Dedifferentiated amniotic fluid mesenchymal stem cell (primary cell): ENCODE measurements around the gene OSBPL1A.

ENCODE experiments used
- DNase-seq: peaks from one replicate; pipeline ENCODE4 v3.0.0-alpha.2; 2016; ENCODE audit errors: extremely low spot score

OSBPL1A gene

DNA sequence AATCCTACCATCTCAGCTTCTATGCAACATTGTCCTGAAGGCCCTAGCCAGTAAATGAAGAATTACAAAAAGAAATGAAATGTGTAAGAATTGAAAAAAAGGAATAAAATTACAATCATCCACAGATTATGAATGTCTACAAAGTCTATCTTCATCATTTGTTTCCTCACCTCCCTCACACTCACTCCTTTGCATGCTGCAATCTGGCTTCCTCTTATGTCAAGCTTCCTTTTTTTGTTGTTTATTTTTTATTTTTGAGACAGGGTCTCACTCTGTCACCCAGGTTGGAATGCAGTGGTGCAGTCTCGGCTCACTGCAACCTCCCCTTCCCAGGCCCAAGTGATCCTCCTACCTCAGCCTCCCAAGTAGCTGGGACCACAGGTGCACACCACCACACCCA lies 129.7 kb downstream of the OSBPL1A start:
- DNase-seq: no peak

DNA sequence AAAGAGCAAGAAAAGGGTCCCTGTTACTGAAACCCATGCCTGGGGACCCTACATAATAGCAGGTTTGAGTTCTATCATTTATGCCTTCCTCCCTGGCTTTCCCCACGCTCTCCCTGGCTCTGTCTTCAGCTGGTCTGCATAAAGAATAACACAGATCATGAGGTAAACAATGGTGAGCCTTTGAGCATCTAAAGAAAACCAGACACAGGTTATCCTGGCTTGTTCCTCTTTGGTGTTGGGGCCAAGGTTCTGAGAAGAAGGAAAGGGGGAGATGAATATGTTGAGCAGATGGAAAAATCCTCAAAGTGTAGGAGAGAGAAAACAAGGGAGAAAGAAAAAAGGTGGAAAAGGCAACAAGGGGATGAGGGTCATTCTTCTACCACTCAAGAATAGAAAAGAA lies 131.5 kb downstream of the OSBPL1A start:
- no peak for DNase-seq

DNA sequence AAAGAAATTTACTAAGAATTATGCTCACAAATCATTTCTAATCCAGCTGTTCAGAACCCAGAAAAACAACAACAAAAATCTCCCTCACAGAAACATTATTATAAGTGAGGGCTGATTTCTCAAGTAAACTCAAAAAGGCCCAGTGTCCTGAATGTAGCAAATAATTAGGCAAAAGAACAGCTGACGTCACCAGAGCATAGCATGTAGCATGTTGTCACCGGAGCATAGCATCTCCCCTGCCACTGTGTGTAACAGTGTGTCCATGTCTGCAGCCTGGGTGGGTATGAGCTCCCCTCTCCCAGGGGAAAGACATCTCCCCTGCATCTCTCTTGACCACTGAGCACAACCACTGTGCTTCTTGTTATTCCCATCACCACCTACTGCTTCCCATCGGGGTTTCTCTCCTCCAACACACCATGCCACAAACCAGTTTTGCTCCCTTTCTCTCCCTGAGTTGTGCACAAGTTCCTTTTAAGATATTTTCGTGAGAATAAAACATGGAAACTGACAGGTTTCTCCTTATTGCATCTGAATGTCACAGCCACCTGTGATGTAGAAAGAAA lies 132.0 kb downstream of the OSBPL1A start:
- no peak for DNase-seq

DNA sequence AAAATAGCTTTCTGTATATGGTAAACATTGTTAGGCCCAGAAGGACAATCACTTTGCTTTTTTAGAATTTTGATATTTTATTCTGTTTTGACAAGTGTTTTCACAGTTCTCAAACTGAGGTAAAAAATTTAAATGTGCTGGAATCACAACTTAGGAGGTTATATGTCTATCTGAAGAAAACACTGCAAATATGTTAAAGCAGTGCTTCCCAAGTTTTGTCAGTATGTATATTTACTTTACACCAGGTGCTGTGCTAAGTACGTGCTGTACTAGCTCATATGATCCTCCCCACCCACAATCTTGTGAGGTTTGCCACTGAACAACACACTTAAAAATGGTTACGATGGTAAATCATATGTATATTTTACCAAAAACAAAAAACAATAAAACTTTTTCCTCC lies 134.6 kb downstream of the OSBPL1A start:
- DNase-seq: no peak

DNA sequence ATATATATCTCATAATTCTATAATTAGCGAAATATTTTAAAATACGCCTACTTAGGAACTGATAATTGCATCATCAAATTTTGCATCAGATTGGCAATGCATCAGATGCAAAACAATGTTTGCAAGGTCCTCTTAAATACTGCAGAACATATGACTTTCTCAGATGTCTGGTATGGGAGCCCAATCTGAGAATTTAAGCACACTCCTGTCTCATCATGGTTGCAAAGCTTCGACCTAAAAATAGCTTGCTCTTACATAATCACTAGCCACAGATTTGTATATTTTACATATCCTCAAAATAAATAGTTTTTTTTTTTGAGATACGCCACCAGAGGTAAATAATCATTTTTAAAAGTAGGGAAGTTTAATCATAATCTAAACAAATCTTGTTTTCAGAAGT lies 135.5 kb downstream of the OSBPL1A start:
- DNase-seq: peak; percentile 28

DNA sequence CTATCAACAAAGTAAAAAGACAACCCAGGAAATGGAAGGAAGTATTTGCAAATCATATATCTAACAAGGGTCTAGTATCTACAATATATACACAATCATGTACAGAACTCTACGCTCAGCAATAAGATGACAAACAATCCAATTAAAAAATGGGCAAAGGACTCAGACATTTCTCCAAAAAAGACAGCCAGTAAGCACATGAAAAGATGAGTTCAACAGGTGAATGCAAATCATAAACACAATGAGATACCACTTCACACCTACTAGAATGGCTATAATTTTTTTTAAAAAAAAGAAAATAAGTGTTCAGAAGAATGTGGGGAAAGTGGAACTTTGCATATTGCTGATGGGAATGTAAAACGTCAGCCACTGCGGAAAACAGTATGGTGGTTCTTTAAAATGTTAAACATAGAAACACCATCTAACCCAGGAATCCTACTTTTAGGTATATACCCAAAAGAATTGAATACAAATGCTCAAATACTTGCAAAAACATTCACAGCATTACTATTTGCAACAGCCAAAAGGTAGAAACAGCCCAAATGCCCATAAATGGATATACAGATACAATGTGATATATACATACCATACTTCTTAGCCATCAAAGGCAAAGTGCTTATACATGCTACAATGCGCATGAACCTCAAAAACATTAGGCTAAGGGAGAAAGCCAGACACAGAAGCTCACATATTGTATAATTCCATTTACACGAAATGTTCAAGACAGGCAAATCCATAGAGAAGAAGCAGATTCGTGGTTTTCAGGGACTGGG lies 137.6 kb downstream of the OSBPL1A start:
- no peak for DNase-seq

DNA sequence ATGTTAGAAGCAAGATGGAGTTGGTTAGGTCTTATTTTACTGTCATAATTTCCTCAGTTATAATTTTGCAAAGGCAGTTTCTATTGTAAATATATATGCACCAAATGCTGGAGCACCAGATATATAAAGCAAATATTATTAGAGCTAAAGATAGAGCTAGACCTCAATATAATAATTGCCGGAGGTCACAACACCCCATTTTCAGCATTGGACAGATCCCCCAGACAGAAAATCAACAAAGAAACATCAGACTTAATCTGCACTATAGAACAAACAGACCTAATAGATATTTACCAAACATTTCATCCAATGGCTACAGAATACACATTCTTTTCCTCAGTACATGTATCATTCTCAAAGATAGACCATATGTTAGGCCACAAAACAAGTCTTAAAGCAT lies 143.6 kb downstream of the OSBPL1A start:
- no peak for DNase-seq

DNA sequence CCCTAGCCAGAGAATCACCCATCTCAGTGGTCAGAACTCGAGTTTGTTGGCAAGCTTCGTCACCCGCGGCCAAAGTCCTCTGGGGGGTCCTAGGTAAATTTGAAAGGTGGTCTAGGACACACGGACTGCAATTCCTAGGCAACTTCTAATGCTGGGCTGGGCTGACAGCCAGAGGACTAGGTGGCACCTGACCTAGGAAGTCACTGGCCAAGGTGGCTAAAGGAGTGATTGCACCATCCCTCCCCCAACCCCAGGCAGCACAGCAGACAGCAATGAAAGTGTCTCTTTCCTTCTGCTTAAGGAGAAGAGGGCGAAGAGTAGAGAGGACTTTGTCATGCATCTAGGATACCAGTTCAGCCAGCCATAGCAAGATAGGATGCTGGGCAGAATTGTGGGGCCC lies 147.9 kb downstream of the OSBPL1A start:
- no peak for DNase-seq

DNA sequence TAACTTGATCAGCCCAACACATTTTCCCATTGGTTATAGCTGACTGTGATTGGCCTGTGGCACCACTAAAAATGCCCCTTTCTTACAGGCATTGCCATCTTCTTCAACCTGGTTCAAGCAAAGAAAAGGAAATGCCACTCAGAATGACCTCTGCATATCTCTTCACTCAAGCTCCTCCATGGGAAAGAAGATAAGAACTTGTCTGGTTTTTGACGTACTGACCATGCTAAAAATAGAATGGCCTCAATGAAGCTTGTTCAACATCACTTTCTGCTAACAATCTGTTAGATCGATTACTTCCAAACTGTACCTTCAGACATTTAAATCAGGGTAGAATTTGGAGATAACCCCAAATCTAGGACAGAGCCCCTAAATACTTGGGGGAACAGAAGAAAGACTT lies 149.3 kb downstream of the OSBPL1A start:
- no peak for DNase-seq

DNA sequence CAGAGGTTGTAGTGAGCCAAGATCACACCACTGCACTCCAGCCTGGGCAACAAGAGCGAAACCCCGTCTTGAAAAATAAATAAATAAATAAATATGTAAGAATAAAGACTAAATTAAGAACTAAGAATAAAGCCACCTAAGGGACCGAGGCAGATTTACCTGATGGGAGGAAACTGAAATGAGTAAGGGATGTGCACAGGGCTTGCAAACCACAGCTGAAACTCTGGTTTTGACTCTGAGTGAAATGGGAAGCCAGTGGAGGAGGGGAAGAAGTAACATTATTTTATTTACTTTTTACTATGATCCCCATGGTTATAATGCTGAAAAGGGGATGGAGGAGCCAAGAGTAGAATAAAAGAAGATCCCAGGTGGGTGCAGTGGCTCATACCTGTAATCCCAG lies 151.5 kb downstream of the OSBPL1A start:
- DNase-seq: no peak

DNA sequence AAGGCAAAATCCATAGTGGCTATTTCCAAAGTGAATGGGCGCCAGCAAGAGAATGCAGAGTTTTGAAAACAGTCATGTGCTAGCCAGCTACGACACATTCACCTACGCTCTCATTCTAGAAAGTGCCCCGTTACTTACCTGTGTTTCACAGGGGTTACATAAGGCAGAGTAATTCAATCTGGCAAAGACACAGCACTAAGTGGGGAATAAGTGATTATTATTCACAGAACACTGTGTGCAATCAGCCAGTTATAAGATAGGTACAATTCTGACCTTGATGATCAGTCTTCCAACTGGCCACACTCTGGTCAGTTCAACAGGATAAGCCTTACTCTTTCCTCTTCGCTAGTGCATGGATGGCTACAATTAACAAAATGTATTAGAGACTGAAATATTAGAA lies 152.9 kb downstream of the OSBPL1A start:
- no peak for DNase-seq

DNA sequence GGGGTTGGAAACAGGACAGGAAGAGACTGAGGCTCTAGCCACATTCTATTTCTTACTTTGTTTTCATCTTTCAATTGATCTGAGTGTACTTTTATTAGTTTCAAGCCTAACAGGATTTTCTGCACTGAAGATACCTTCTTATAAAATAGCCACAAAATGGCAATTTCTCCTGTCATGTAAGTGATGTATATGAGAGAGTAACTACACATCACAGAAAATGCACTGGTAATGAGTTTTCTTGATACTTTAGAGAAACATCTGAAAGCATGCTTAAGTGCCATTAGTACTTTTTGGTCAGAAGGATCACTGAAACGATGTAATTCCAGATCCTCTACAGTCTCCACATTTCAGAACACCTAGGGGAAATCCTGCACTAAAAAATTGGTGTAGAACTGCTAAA lies 153.9 kb downstream of the OSBPL1A start:
- no peak for DNase-seq

DNA sequence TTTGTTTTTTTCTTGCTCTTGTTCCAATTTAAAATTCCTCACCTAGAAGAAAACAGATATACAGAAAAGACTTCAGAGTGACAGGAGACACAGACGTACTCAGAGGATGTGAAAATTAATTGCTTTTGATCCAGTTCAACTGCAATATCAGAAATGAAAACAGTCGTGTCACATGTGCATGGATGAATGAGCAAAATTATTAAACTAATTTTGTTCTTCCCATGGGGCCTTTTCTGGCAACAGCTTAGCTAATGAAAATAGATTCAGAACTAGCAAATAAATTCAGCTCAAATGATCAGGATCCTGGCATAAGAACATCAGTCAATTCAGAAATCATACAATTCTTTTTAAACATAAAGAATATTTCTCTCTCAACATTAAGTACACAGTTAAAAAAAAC lies 158.3 kb downstream of the OSBPL1A start:
- no peak for DNase-seq

DNA sequence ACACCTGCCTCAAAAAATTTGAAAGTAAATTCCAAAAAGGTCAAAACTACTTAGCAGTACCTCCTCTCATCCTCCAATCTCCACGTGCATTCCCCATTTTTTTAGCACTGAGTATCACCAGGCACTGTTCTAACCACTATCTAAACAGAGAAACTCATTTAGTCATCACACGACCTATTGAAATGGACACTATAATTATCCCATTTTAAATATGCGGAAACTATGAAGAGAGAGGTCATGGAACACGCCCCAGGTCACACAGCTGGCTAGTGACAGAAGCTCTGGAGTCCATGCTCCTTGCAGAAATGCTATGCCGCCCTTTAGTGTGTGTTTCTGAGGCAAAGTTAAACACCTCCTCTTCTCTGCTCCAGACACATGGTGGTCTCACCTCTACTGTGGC lies 159.2 kb downstream of the OSBPL1A start:
- DNase-seq: no peak

DNA sequence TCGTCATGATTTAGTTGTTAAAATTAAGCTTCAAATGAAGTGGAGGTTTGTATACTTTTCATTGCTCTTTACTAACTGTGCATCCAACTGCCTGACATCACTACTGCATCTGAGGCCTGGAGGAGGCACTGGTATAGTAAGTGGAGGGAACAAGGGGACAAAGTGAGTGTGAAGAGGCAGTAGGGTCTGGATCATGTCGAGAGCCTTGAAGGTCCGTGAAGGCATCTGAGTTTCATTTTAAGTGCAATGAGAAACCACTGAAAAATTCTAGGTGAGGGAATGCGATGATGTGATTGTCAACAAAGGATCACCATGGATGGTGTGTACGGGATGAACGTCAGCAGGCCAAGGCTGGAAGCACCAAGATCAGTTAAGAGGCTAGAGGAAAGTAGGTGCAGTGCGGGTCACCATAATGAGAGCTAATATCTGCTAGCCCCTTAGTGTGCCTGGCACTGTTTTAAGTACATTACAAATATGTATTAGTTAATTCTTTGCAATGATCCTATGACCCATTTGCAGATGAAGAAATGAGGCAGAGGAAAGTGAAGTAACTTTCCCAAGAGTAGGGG lies 162.7 kb downstream of the OSBPL1A start:
- DNase-seq: no peak

DNA sequence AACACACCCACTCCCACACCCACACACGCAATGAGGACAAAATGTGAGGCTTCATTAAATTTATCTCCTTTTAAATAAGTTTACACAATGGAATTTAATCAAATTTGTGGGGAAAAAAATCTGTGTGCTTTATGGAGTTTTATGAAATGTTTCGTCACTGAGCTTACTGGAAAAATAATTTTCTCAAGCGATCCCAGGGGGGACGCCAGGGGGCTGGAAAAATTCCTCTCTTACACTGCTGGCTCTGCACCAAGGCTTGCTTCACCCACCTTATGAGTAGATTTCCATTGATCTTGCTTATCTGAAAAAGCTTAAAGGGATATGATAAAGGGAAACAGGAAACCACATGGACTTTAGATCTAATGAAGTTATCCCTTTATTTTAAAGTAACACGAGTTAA lies 163.3 kb downstream of the OSBPL1A start:
- DNase-seq: no peak

DNA sequence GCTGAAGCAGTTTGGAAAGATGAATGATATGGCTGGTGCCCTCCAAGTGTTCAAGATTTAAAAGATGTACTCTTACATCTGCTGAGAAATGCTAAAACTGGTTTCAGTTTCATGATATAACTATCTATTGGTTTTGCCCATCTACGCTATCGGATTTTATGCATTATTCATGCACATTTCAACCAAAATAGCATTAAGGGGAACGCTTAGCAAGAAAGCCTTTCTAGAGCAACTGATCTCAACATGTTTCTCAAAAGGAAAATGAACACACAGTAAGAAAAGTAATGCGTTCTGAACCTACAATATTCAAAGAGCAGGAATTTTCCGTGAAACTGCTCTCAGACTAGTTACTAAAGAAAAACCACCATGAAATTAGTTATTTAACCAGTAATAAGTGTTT lies 164.8 kb downstream of the OSBPL1A start:
- no peak for DNase-seq

DNA sequence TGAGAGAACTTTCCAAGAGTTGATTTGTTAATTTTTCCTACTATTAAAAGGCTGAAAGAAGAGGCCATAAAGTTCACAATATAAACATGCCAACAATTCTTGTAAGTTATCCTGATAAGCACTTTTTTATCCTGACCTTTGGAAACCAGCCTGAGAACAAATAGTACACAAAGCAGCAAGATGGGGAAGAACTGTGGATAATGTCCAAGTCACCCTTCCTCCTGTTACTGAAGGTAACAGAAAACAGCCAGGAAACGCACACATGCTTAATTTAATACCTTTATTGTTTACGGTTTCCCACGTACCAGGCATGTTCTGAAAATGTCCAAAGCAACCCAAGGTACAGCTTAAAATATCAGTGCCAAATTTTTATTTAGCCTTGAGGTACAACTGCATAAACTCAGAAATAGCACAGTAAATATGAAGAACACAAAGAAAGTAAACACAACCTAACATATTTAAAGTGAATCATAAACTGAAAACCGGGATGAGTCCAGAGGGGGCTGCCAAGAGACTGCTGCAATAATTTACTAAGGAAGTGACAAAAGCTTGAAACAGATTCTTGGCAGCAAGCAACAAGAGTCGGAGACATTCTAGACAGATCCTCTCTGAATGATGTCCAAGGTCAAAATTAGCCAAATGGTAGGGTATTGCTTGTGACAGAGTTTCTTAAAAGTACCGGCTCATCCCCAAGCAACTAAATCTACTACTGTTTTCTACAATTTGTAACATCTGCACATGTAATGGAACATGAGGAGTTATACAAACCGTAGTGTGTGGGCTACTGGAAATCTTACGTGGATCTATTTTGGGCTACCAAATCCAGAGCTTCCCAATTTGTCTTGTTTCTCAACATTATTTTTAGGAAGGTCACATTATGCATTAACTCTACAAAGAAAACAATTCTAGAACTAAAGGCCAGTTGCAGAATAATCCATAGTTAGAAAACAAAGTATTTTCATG lies 165.6 kb downstream of the OSBPL1A start:
- no peak for DNase-seq

DNA sequence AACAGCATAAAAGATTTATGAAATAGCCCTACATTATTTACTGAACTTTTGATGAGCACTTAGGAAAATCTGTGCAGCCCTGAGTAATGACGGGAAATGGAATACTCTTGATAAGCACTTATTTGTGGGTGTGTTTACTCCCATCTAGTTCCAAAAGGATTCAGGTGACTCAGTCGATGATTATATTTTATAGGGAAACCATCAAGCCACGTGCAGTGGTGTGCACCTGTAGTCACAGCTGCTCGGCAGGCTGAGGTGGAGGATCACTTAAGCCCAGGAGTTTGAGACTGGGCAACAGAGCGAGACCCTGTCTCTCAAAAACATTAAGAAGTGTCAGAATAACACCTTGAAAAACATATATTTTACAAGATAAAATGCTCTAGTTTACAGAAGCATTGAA lies 166.9 kb downstream of the OSBPL1A start:
- no peak for DNase-seq

DNA sequence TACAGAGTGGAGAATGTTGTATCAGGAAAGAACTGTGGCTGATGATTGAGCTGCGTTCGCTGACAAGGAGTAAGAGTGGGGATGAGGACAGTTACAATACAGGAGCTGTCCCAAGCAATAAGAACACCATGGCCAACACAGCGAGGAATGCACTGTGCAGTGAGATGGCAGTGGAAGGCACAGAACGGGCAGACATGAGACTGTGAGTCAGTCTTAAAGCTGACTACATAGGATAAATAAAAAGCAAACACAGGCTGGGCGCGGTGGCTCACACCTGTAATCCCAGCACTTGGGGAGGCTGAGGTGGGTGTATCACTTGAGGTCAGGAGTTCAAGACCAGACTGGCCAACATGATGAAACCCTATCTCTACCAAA lies 169.0 kb downstream of the OSBPL1A start:
- DNase-seq: no peak

DNA sequence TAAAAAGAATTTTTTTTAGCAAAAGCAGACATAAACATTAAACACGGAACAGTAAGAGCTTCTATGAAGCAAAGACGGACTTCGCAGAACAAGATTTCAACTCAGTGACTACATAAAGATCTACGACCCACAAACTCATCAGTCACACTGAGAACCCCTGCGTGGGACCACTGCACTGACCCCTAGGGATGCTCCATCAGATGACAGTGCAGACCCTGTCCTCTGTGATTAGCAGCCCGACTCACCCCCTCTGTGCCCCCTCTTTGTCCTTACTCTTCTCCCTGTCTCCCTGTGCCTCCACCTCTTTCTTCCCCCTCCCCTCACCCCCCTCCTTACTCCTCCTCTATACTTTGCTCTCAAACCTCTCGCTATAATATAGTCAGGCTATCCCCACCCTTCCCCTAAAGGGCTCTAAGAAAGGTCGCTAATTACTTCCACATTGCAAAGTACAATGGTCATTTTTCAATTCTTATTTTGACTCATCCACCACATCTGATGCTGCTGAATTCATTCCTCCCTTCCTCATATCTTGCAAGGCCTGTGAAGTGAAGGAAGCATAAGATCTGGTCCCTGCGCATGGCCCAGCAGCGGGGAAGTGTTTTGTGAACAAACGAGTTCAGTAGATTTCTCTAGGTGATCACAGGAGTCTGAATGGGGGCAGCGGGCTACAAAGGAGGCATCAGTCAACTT lies 169.5 kb downstream of the OSBPL1A start:
- DNase-seq: no peak

DNA sequence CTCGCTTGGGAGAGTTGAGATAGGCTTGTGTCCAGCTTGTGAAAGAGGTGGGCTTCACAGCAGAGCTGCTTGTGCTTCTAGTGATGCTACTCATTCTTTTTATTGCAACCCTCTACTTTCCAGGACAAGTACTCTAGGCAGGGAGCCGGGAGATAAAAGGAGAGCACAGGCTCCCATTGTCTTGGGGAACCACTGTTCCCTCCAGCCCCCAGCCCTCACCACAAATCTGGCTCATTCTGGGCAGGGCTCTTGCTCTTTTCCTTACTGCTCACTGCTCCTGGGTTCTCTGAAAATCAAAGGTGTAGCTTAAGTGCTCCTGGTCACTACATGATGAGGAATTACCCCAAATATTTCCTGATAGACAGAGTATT lies 177.3 kb downstream of the OSBPL1A start:
- DNase-seq: no peak
